Upper lobe of left lung (tissue), 6 donors: ENCODE results near the gene SHROOM4. TPM values are rescaled to one million over a fixed set of nuclear protein-coding genes. Genes with fewer than 3 reads are reported as not detected.

Experiments
- ATAC-seq, 2 donors: fragments of 200-7000 bp; cut with Tn5 transposase; one replicate each; pipeline ENCODE4 v1.9.1; 2022; ENCODE audit warnings: mild to moderate bottlenecking in 2 of 2, moderate library complexity in 2 of 2; ENCODE audit not compliant: low FRiP score in 2 of 2
- DNase-seq, 2 donors: peaks; one replicate each; pipeline ENCODE4 v3.0.0-alpha.2; 2019 to 2020
- H3K27ac ChIP-seq, 4 donors: fragments of 200-600 bp; sonication (generic); one replicate each; pipeline ENCODE4 v1.5.1; 2016 to 2019
- H3K27me3 ChIP-seq, 4 donors: fragments of 200-600 bp; sonication (generic); one replicate each; pipeline ENCODE4 v1.5.1; 2017 to 2019
- H3K36me3 ChIP-seq, 4 donors: fragments of 200-600 bp; sonication (generic); one replicate each; pipeline ENCODE4 v1.5.1; 2016 to 2019
- H3K4me1 ChIP-seq, 4 donors: fragments of 200-600 bp; sonication (generic); one replicate each; pipeline ENCODE4 v1.5.1; 2018 to 2019
- H3K4me3 ChIP-seq, 4 donors: fragments of 200-600 bp; sonication (generic); one replicate each; pipeline ENCODE4 v1.5.1; 2017 to 2019; ENCODE audit warnings: mild to moderate bottlenecking in 2 of 4, moderate library complexity in 1 of 4
- H3K9me3 ChIP-seq, 4 donors: fragments of 200-600 bp; sonication (generic); one replicate each; pipeline ENCODE4 v1.5.1; 2018 to 2019
- EP300 ChIP-seq, 4 donors: sonication (generic); formaldehyde crosslinking; IDR thresholded peaks; one replicate each; pipeline ENCODE4 v1.5.1; 2017; ENCODE audit warnings: antibody characterized with exemption in 4 of 4, control low read depth in 2 of 4
- POLR2A ChIP-seq, 4 donors: fragments of 450-650 bp; IDR thresholded peaks; one replicate each; pipeline ENCODE4 v1.5.1; 2016 to 2017; ENCODE audit warnings: antibody characterized with exemption in 4 of 4, mild to moderate bottlenecking in 2 of 4
- POLR2AphosphoS5 ChIP-seq, 2 donors: sonication (generic); formaldehyde crosslinking; IDR thresholded peaks; one replicate each; pipeline ENCODE4 v1.5.1; 2017; ENCODE audit warnings: antibody characterized with exemption in 2 of 2
- WGBS, 2 donors: methylation state at CpG; one replicate each; pipeline ENCODE4 v1.1.5; 2017 to 2018; 5-methylcytosine and 5-hydroxymethylcytosine counted together
- total RNA-seq, 6 donors: library from RNA; depleted of rRNA in 4 of 6; stranded (reverse); fragments of >200 nt in 4 of 6; gene quantifications; one replicate each; pipeline versions ENCODE4 v1.1.0 to v1.2.1, GENCODE V29; 2016 to 2021
- TF ChIP-seq, protein P1 (sequence below), 6 experiments: fragments of 450-650 bp in 4 of 6; fragments of 200-600 bp in 2 of 6; sonication (generic) in 2 of 6; IDR thresholded peaks; one replicate each; pipeline ENCODE4 v1.5.1; 2016 to 2019; ENCODE audit warnings: antibody characterized with exemption in 6 of 6
- donor health status: DM: no; HTN: no; CAD: no; lungs with moderate emphysema.
- donor health status: DM: no; HTN: yes; CAD: no; lungs with severe emphysema.

Gene SHROOM4
- total RNA-seq, 6 donors from 2014 or later, result 26.7 to 51.4 (median 35.3) TPM

DNA sequence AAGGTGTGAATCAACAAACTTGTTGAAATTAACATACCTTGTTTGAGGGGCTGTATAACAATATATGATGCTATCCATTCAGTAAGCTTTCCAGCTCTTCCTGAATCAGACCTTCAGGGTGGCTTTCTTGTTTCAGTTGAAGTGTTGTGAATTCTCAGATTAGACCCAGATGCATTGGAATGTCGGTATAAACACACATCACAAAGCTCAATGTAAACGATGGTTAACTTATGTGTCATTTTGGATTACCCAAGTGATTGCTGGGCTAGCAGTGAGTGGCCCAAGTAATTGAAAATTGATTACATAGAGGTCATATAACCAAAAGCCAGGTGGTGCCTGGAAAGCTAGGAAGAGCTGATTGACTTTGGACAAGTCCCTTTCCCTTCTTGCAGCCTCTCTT is 115.0 kb downstream of the SHROOM4 start:
- Histone ChIP-seq H3K36me3 (no peaks in the 10 kb centered on the region), H3K9me3 (no peaks in the 10 kb centered on the region), H3K27ac (no peak overlapping the region), H3K27me3 (no peaks in the 10 kb centered on the region), H3K4me1 (no peaks in the 10 kb centered on the region), H3K4me3 (no peak overlapping the region)
- TF ChIP-seq, protein P1, sequence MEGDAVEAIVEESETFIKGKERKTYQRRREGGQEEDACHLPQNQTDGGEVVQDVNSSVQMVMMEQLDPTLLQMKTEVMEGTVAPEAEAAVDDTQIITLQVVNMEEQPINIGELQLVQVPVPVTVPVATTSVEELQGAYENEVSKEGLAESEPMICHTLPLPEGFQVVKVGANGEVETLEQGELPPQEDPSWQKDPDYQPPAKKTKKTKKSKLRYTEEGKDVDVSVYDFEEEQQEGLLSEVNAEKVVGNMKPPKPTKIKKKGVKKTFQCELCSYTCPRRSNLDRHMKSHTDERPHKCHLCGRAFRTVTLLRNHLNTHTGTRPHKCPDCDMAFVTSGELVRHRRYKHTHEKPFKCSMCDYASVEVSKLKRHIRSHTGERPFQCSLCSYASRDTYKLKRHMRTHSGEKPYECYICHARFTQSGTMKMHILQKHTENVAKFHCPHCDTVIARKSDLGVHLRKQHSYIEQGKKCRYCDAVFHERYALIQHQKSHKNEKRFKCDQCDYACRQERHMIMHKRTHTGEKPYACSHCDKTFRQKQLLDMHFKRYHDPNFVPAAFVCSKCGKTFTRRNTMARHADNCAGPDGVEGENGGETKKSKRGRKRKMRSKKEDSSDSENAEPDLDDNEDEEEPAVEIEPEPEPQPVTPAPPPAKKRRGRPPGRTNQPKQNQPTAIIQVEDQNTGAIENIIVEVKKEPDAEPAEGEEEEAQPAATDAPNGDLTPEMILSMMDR (IDR thresholded peaks at IDR 0.05), result no peak
- TF ChIP-seq EP300 (IDR thresholded peaks at IDR 0.05) (no peak), POLR2A (IDR thresholded peaks at IDR 0.05) (no peak), POLR2AphosphoS5 (IDR thresholded peaks at IDR 0.05) (no peak)
- ATAC-seq, result no peak
- 47% methylated on average over 2 of the region's 2 CpGs; no CpG with 5 or more reads in 1 of the 2 donors for WGBS, 2 donors
- DNase-seq, result no peak

DNA sequence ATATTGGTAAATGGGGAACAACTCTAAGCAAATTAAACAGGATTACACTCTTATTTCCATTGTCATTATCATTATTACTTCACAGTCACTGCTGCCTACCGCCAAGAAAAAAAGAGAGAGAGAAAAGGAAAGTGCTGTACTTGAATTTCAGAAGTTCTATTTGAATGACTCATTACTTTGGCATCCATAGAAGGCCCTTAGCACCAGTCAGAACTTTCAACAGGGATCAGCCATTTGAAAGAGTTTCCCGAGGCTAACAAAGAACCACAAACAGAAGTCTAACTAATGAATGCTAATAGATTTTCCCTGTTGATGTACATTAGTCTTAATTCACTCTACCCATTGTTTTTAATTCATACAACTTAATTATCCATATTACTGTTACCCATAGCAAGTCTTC is 116.3 kb downstream of the SHROOM4 start:
- no peaks in the 10 kb centered on the region for H3K9me3 ChIP-seq
- no peaks in the 10 kb centered on the region for H3K27me3 ChIP-seq
- no peak overlapping the region for H3K4me3 ChIP-seq
- H3K4me1 ChIP-seq, result no peaks in the 10 kb centered on the region
- no peaks in the 10 kb centered on the region for H3K36me3 ChIP-seq
- H3K27ac ChIP-seq, result peak overlapping the region in 2 of 4 donors; percentile 30 to 54
- DNase-seq (no peak), ATAC-seq (peak in 1 of 2 donors; percentile 69)
- TF ChIP-seq POLR2AphosphoS5 (IDR thresholded peaks at IDR 0.05) (no peak), EP300 (IDR thresholded peaks at IDR 0.05) (no peak), POLR2A (IDR thresholded peaks at IDR 0.05) (no peak)
- TF ChIP-seq, protein P1 (IDR thresholded peaks at IDR 0.05), result no peak
- WGBS, 2 donors, result 23 to 27% methylated on average over 2 of the region's 2 CpGs

DNA sequence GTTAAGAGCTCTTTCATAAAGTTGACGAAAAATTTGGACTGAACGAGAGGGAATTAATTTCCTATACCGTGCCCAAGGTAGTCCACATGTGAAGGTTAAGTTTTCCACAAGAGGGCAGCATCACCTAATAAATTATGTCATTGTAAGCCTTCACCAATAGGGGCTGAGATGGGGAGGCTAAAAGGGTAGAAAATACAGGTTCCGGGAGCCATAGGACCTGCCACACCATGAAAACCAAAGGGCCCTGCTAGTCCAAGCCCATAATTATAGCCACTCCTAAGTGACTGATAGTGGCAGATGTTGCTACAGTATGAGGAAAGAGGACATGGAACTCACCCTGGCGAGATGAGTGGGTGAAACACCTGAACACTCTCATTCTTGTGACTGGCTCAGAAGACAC is 122.2 kb downstream of the SHROOM4 start:
- Histone ChIP-seq H3K9me3 (no peaks in the 10 kb centered on the region), H3K27ac (no peak overlapping the region), H3K4me1 (no peaks in the 10 kb centered on the region), H3K4me3 (no peak overlapping the region), H3K27me3 (no peaks in the 10 kb centered on the region), H3K36me3 (no peaks in the 10 kb centered on the region)
- DNase-seq (no peak), ATAC-seq (peak; percentile 65 to 69)
- 15 to 30% methylated on average over 4 to 5 of the region's 5 CpGs for WGBS, 2 donors
- TF ChIP-seq, protein P1 (IDR thresholded peaks at IDR 0.05), result peak; percentile 55 to 72 (median 64)
- TF ChIP-seq EP300 (IDR thresholded peaks at IDR 0.05), result no peak

DNA sequence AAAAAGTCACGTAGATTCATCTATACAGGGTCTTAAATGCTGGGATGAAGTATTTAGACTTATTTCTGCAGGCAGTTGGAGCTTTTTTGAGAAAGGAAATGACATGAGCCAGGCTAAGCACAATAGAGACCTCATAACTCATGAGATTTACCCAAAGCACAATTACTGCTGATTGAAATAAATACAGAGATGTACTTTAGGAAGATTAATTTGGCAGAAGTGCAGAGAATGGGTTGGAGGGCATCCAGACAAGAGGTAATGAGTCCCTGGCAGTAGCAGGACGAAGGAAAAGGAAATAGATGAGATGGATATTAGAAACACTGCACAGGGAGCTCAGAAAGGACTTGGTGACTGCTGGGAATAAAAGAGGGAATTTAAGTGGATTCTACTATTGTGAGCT is 129.1 kb downstream of the SHROOM4 start:
- Histone ChIP-seq H3K9me3 (no peaks in the 10 kb centered on the region), H3K4me1 (no peaks in the 10 kb centered on the region), H3K4me3 (no peak overlapping the region), H3K27ac (no peak overlapping the region), H3K27me3 (no peaks in the 10 kb centered on the region), H3K36me3 (no peaks in the 10 kb centered on the region)
- TF ChIP-seq, protein P1 (IDR thresholded peaks at IDR 0.05), result no peak
- no peak for TF ChIP-seq EP300 (IDR thresholded peaks at IDR 0.05)
- TF ChIP-seq POLR2A (IDR thresholded peaks at IDR 0.05), result no peak
- no peak for TF ChIP-seq POLR2AphosphoS5 (IDR thresholded peaks at IDR 0.05)
- ATAC-seq, result no peak
- no peak for DNase-seq
- WGBS, 2 donors, result 37 to 74% methylated on average over 2 of the region's 2 CpGs

DNA sequence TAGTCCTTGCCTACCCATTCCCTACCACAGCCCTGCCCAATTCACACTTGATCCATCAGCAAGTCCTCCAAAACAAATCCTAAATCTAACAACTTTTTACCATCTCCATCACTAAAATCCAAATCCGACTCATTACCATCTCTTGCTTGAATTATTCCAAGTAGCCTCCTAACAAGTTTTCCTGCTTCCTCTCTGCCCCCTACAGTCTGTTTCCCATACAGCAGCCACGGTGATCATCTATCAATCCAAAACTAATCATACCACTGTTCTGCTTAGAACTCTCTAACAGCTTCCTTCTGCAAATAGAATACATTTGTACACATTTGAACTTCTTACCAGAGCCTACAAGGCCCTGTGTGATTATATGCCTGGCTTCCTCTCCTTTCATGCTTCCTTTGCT is 133.0 kb downstream of the SHROOM4 start:
- Histone ChIP-seq H3K4me1 (no peaks in the 10 kb centered on the region), H3K27me3 (no peaks in the 10 kb centered on the region), H3K36me3 (no peaks in the 10 kb centered on the region), H3K4me3 (no peak overlapping the region), H3K9me3 (no peaks in the 10 kb centered on the region), H3K27ac (no peak overlapping the region)
- DNase-seq (no peak), ATAC-seq (no peak)
- TF ChIP-seq POLR2A (IDR thresholded peaks at IDR 0.05), result no peak
- TF ChIP-seq POLR2AphosphoS5 (IDR thresholded peaks at IDR 0.05), result no peak
- TF ChIP-seq EP300 (IDR thresholded peaks at IDR 0.05), result no peak
- TF ChIP-seq, protein P1 (IDR thresholded peaks at IDR 0.05), result peak in 5 of 6 experiments; percentile 15 to 48 (median 32)
- WGBS, 2 donors, result 29 to 53% methylated on average over 2 of the region's 2 CpGs
